AG20443 (cell line): ENCODE results near the gene PTGES2.
A peak's percentile ranks its signal among the peaks of the same experiment; 100 is the strongest.
"Not testable (repeated sequence)": the region's sequence is repeated elsewhere in the genome, so short reads cannot be mapped to it uniquely, and the experiment has no call there.

Experiments used
- DNase-seq: peaks from one replicate; pipeline ENCODE4 v3.0.0; 2012; ENCODE audit warnings: low spot score, mixed read lengths

PTGES2 gene

GRCh38 chr9:128136816-128137793 is 9.6 kb upstream of the PTGES2 start:
- DNase-seq = peak; percentile 78

- not testable (repeated sequence) for DNase-seq
Observed at GRCh38 chr9:128135561-128135960, 8.0 kb upstream of the PTGES2 start.

- not testable (repeated sequence) for DNase-seq
Observed at GRCh38 chr9:128132139-128132538, 4.6 kb upstream of the PTGES2 start.

GRCh38 chr9:128131346-128131745 is 3.8 kb upstream of the PTGES2 start:
- not testable (repeated sequence) for DNase-seq

GRCh38 chr9:128130651-128131050 is 3.1 kb upstream of the PTGES2 start:
- not testable (repeated sequence) for DNase-seq

- DNase-seq = not testable (repeated sequence)
Observed at GRCh38 chr9:128129976-128130590, 2.6 kb upstream of the PTGES2 start.

GRCh38 chr9:128128836-128129590 is 1.5 kb upstream of the PTGES2 start:
- no peak for DNase-seq

GRCh38 chr9:128127990-128128835 is 684 bp upstream of the PTGES2 start:
- DNase-seq = peak; percentile 93

- DNase-seq = no peak
Observed at GRCh38 chr9:128125580-128126354, 1.8 kb downstream of the PTGES2 start.

- peak; percentile 48 for DNase-seq
Observed at GRCh38 chr9:128124873-128125579, 2.5 kb downstream of the PTGES2 start.

- no peak for DNase-seq
Observed at GRCh38 chr9:128124451-128124850, 3.1 kb downstream of the PTGES2 start.

GRCh38 chr9:128123451-128124080 is 4.0 kb downstream of the PTGES2 start:
- no peak for DNase-seq

GRCh38 chr9:128122809-128123175 is 4.7 kb downstream of the PTGES2 start:
- DNase-seq = no peak

- no peak for DNase-seq
Observed at GRCh38 chr9:128121924-128122808, 5.4 kb downstream of the PTGES2 start.

- no peak for DNase-seq
Observed at GRCh38 chr9:128121466-128121810, 6.1 kb downstream of the PTGES2 start.

GRCh38 chr9:128120741-128121465 is 6.6 kb downstream of the PTGES2 start:
- no peak for DNase-seq

GRCh38 chr9:128120061-128120740 is 7.3 kb downstream of the PTGES2 start:
- DNase-seq = no peak
